GM18526 (cell line): ENCODE data around the gene CPSF2.
A peak's percentile ranks its signal among the peaks of the same experiment; 100 is the strongest.

ENCODE experiments used
- POLR2A ChIP-seq: IDR thresholded peaks from 3 replicates; pipeline ENCODE4 v1.6.1; 2011; ENCODE audit not compliant: insufficient read length; ENCODE audit errors: extremely low read depth

Gene CPSF2

DNA sequence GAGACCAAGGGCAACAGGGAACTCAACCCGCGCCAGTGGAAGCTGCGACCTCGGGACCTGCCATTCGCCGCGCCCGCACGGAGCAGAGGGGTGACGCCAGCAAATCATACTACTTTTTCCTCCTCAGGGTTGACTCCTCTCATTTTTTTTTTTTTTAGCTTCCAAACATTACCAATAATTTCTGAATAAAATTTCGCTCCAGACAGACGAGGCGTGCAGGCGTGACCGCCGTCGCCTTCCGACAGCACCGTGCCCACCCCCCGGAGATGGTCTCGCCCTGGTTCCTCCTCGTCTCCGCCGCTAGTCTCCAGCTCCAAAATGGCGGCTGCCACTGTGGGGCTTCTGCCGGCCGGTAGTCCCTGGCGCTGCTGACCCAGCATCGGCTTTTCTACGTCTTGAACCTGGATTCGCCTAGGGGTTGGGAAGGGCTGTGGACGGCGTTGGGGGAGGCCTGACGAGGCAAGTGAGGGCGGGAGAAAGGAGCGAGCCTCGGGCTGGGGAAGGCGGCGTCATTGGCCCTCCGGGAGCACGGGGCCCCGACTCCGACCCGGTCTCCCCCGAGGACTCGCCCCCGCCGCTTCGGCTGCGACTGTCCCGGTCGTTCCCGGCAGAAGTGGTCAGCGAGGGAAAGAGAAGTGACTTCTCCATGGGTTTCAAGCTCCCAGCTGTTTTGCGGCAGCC is at the start of gene CPSF2, which contains the start of gene NDUFB1:
Gene CPSF2 (plus strand): TSS at position 300 of the 681 bp plus-strand sequence. CDS start 9,016 bp downstream, outside the sequence.
Gene NDUFB1 (minus strand): TSS at position 37 of the 681 bp plus-strand sequence. CDS start 4,069 bp downstream, outside the sequence.
- TF ChIP-seq POLR2A = peak; percentile 93

GRCh38 chr14:92074555-92074954 is 47.2 kb upstream of the CPSF2 start:
- no peak for TF ChIP-seq POLR2A

DNA sequence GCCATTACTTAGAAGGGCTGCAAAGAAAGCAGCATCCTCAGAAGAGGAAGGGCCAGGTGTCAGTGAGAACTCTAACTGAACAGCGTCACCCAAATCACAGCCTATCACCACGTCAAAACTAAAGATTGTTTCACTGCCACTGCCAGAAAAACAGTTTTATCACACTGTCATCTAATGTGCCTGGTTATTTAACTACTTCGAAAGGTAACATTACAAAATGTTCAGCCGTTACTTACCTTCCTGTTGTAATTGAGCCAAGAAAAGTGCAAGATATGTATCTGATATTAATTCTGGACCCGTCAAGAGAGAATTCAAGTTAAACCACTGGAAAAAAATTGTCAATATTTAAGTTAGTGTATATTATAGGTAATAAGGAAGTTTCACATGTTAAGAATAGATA is 33.3 kb upstream of the CPSF2 start:
- TF ChIP-seq POLR2A = no peak

DNA sequence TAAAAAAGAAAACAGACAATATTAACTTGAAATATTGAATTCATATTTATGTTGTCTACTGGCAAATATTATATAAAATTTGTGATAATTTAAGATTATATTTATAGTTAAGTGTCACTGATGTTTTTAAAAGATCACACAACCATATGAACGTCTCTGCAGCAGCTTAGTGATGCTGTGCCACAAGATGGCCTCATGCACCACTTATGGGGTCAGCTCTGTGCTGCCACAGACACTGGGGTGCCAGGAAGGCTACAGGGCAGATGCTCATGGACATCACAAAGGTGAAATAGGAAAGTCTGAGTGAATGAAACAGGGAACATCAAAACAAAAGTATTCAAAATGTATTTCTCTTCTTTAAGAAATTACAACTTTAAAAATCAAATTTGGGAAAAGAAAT is 28.4 kb upstream of the CPSF2 start:
- TF ChIP-seq POLR2A = no peak

DNA sequence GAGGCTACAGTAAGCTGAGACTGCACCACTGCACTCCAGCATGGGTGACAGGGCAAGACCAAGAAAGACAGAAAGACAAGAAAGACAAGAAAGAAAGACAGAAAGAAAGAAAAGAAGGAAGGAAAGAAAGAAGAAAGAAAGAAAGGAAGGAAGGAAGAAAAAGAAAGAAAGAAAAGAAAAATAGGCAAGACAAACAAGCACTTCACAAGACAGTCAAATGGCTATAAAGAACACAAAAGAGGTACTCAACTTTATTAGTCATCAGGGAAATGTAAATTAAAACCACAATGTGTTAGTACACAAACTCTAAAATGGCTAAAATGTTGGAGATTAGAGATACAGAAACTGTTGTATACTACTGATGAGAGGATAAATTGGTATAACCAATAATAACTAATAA is 22.0 kb upstream of the CPSF2 start:
- no peak for TF ChIP-seq POLR2A

- TF ChIP-seq POLR2A = no peak
Measured at GRCh38 chr14:92103363-92103989, 18.3 kb upstream of the CPSF2 start.

GRCh38 chr14:92105073-92105892 is 16.5 kb upstream of the CPSF2 start:
- TF ChIP-seq POLR2A = no peak

GRCh38 chr14:92105893-92106142 is 16.0 kb upstream of the CPSF2 start:
- TF ChIP-seq POLR2A = no peak

GRCh38 chr14:92106143-92106926 is 15.4 kb upstream of the CPSF2 start, which contains the start of gene ATXN3:
TSS of gene ATXN3 (minus strand) at chr14:92106582. CDS start at chr14:92106552, 30 bp downstream.
- TF ChIP-seq POLR2A = peak; percentile 64

GRCh38 chr14:92108345-92109254 is 13.2 kb upstream of the CPSF2 start:
- TF ChIP-seq POLR2A = no peak

DNA sequence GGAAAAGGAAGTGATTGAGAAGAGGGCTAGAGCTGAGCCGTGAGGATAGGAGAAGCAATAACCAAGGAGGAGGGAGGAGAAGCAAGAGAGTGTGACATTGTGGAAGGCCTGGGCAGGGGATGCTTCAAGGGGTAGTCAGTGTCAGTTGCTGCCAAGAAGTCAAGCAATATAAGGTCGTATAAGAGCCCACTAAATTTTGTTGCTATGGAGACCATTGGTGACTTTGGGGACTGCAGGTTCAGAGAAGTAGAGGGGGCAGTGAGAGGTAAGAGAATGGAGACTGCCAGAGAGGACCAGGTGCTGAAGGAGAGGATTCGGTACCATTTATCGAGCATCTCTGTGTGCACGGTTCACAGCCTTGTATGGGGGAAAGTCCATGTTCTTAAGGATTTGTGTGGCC is 12.3 kb upstream of the CPSF2 start:
- no peak for TF ChIP-seq POLR2A

- TF ChIP-seq POLR2A = no peak
Measured at GRCh38 chr14:92121207-92121669, 531 bp upstream of the CPSF2 start.

- no peak for TF ChIP-seq POLR2A
Measured at GRCh38 chr14:92122351-92122677, 545 bp downstream of the CPSF2 start.

DNA sequence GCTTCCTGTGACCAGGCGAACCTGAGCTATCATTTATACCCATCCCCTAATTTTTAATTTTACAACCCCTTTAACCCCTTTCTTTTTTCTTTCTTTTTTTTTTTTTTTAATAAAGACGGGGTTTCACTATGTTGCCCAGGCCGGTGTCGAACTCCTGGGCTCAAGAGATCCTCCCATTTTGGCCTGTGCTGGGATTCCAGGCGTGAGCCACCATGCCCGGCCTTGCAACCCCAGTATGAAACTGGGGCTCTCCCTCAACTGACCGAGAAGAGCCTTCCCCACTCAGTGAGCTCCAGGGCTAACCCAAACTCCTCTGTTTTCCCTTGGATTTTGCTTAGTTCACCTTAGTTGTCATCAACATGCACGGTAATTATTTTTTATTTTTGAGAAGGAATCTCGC is 992 bp downstream of the CPSF2 start:
- no peak for TF ChIP-seq POLR2A
